NT2/D1 (cell line): ENCODE results near the gene FER.

ENCODE experiments used
- SUZ12 ChIP-seq: IDR thresholded peaks from 2 replicates; pipeline ENCODE4 v1.6.1; 2011; ENCODE audit not compliant: insufficient read length, insufficient read depth; ENCODE audit errors: extremely low read depth
- ZNF274 ChIP-seq: IDR thresholded peaks from 2 replicates; pipeline ENCODE4 v1.6.1; 2011; ENCODE audit warnings: mild to moderate bottlenecking, low read depth, low read length

DNA sequence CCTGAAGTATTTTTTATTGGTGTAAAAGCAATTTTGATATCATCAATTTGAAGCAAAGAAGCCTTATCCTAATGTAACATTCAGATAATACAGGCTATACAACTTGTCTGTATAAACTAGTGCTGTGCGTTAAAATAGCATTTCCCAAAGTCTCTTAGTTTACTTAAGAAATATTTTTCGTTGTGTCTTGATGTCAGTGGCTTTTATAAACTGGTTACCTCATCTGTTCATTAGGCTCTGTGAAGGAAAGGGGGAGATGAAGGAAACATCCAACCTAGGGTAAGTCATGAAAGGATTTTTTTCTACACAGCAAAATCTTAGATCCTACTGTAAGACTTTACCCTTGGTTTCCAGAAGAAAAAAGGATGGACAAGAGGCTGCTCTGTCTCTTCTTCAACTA, 389.2 kb downstream of the FER start:
- TF ChIP-seq ZNF274: no peak
- no peak for TF ChIP-seq SUZ12
